HepG2 (cell line): ENCODE data around the gene PRPSAP1. TPM values are rescaled to one million over a fixed set of nuclear protein-coding genes. Genes with fewer than 3 reads are reported as not detected.

ENCODE experiments used
- DMAP1 ChIP-seq: IDR thresholded peaks from 2 replicates; pipeline ENCODE4 v1.6.1; 2016
- ELF3 ChIP-seq: IDR thresholded peaks from 2 replicates; pipeline ENCODE4 v1.6.1; 2016; ENCODE audit warnings: missing genetic modification reagents, missing compliant biosample characterization
- FOXC1 ChIP-seq: sonication (generic); formaldehyde crosslinking; IDR thresholded peaks from 2 replicates; pipeline ENCODE4 v1.8.0; 2022; ENCODE audit warnings: mild to moderate bottlenecking, missing genetic modification reagents, borderline replicate concordance
- IKZF1 ChIP-seq: fragments of 450-650 bp; IDR thresholded peaks from 2 replicates; pipeline ENCODE4 v1.7.1; 2016
- IRF2 ChIP-seq: IDR thresholded peaks from 2 replicates; pipeline ENCODE4 v1.6.1; 2018; ENCODE audit warnings: missing genetic modification reagents, missing compliant biosample characterization
- KAT8 ChIP-seq: IDR thresholded peaks from 2 replicates; pipeline ENCODE4 v1.6.1; 2016; ENCODE audit warnings: missing genetic modification reagents, missing compliant biosample characterization
- KDM1A ChIP-seq: IDR thresholded peaks from 2 replicates; pipeline ENCODE4 v1.6.1; 2016; ENCODE audit warnings: missing compliant biosample characterization
- MATR3 ChIP-seq: sonication (generic); formaldehyde crosslinking; IDR thresholded peaks from 2 replicates; pipeline ENCODE4 v1.4.0; 2020; ENCODE audit warnings: missing genetic modification reagents
- MTA3 ChIP-seq: sonication (generic); formaldehyde crosslinking; IDR thresholded peaks from 2 replicates; pipeline ENCODE4 v1.4.0; 2020; ENCODE audit warnings: missing genetic modification reagents
- NBN ChIP-seq: fragments of 450-650 bp; conservative IDR thresholded peaks from 2 replicates; pipeline ENCODE4 v1.6.1; 2017
- NONO ChIP-seq, 2 experiments: fragments of 450-650 bp in 1 of 2; sonication (generic) in 1 of 2; formaldehyde crosslinking in 1 of 2; IDR thresholded peaks in 1 of 2; conservative IDR thresholded peaks in 1 of 2; 2 replicates each; pipeline versions ENCODE4 v1.6.1 to v1.8.0; 2017 to 2022; ENCODE audit warnings: mild to moderate bottlenecking in 1 of 2, missing genetic modification reagents in 1 of 2, moderate library complexity in 1 of 2
- PHF5A ChIP-seq: IDR thresholded peaks from one replicate; pipeline ENCODE4 v1.6.1; 2018; ENCODE audit warnings: low read depth, missing genetic modification reagents; ENCODE audit not compliant: unreplicated experiment
- REXO4 ChIP-seq: sonication (generic); formaldehyde crosslinking; IDR thresholded peaks from 2 replicates; pipeline ENCODE4 v1.8.0; 2022; ENCODE audit warnings: missing genetic modification reagents, mild to moderate bottlenecking, borderline replicate concordance
- SYNCRIP ChIP-seq: fragments of 200-400 bp; formaldehyde crosslinking; IDR thresholded peaks from 2 replicates; pipeline ENCODE4 v1.6.1; 2018; ENCODE audit warnings: mild to moderate bottlenecking, low read depth, low read length; ENCODE audit not compliant: insufficient read depth
- ZC3H4 ChIP-seq: sonication (generic); formaldehyde crosslinking; IDR thresholded peaks from 2 replicates; pipeline ENCODE4 v1.4.0; 2020; ENCODE audit warnings: missing genetic modification reagents, borderline replicate concordance
- ZNF318 ChIP-seq: sonication (generic); formaldehyde crosslinking; IDR thresholded peaks from 2 replicates; pipeline ENCODE4 v1.4.0; 2020; ENCODE audit warnings: mild to moderate bottlenecking, missing genetic modification reagents
- ZNF34 ChIP-seq: sonication (generic); formaldehyde crosslinking; IDR thresholded peaks from 2 replicates; pipeline ENCODE4 v1.4.0; 2020; ENCODE audit warnings: mild to moderate bottlenecking, missing genetic modification reagents, borderline replicate concordance
- ZNF607 ChIP-seq: sonication (generic); formaldehyde crosslinking; IDR thresholded peaks from 2 replicates; pipeline ENCODE4 v1.5.1; 2020; ENCODE audit warnings: missing genetic modification reagents, mild to moderate bottlenecking, borderline replicate concordance
- ZNF747 ChIP-seq: sonication (generic); formaldehyde crosslinking; IDR thresholded peaks from 2 replicates; pipeline ENCODE4 v1.8.1; 2023; ENCODE audit warnings: missing genetic modification reagents, mild to moderate bottlenecking, borderline replicate concordance
- ZSCAN9 ChIP-seq: IDR thresholded peaks from 2 replicates; pipeline ENCODE4 v1.6.1; 2016; ENCODE audit warnings: borderline replicate concordance
- polyA plus RNA-seq, 8 experiments: library from polyadenylated mRNA; depleted of rRNA in 3 of 8; stranded (reverse) in 7 of 8; unstranded in 1 of 8; fragments of >200 nt; fragmentation: Illumina TruSeq in 4 of 8; extraction: Trizol in 4 of 8; gene quantifications; 2 replicates each; pipeline versions ENCODE4 v1.2.1 to v1.2.3, GENCODE V29; 2011 to 2016; ENCODE audit warnings: low read depth in 4 of 8, missing spikeins in 1 of 8, mixed read lengths in 1 of 8; ENCODE audit not compliant: insufficient read depth in 1 of 8
- total RNA-seq, 5 experiments: library from RNA; depleted of rRNA; stranded (reverse); fragments of >200 nt; fragmentation: Illumina TruSeq; extraction: Trizol; gene quantifications; 2 replicates each; pipeline ENCODE4 v1.2.3, GENCODE V29; 2016; ENCODE audit warnings: low read depth in 1 of 5
- TF ChIP-seq, protein P1 (sequence below): sonication (generic); formaldehyde crosslinking; IDR thresholded peaks from 2 replicates; pipeline ENCODE4 v1.4.0; 2020; ENCODE audit warnings: mild to moderate bottlenecking, low read depth, missing genetic modification reagents
- TF ChIP-seq, protein P2 (sequence below): sonication (generic); formaldehyde crosslinking; IDR thresholded peaks from 2 replicates; pipeline ENCODE4 v1.4.0; 2020; ENCODE audit warnings: missing genetic modification reagents

PRPSAP1 gene
- total and polyA plus RNA-seq, 2 of the 13 experiments (the other 11 are each of a cell fraction or from before 2014, with no cell fraction given) = 91.1 to 314 TPM

- 0 out of 2 replicates have a peak, but pooled peaks have one; percentile 34 for TF ChIP-seq IRF2
- TF ChIP-seq ZNF747 = no peak
- TF ChIP-seq ZC3H4 (CRISPR knock-in tag) = no peak
- TF ChIP-seq DMAP1 (CRISPR knock-in tag) = peak; percentile 14; the same call in 1 of the 2 replicates
- TF ChIP-seq, protein P1, sequence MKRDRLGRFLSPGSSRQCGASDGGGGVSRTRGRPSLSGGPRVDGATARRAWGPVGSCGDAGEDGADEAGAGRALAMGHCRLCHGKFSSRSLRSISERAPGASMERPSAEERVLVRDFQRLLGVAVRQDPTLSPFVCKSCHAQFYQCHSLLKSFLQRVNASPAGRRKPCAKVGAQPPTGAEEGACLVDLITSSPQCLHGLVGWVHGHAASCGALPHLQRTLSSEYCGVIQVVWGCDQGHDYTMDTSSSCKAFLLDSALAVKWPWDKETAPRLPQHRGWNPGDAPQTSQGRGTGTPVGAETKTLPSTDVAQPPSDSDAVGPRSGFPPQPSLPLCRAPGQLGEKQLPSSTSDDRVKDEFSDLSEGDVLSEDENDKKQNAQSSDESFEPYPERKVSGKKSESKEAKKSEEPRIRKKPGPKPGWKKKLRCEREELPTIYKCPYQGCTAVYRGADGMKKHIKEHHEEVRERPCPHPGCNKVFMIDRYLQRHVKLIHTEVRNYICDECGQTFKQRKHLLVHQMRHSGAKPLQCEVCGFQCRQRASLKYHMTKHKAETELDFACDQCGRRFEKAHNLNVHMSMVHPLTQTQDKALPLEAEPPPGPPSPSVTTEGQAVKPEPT (CRISPR knock-in tag) = no peak
- no peak for TF ChIP-seq MATR3 (CRISPR knock-in tag)
- TF ChIP-seq NONO (IDR thresholded peaks at IDR 0.05) = no peak
- no peak for TF ChIP-seq NONO (CRISPR knock-in tag; conservative IDR thresholded peaks at IDR 0.05)
- TF ChIP-seq KDM1A (CRISPR knock-in tag) = no peak
- TF ChIP-seq REXO4 (CRISPR knock-in tag) = no peak
- TF ChIP-seq, protein P2, sequence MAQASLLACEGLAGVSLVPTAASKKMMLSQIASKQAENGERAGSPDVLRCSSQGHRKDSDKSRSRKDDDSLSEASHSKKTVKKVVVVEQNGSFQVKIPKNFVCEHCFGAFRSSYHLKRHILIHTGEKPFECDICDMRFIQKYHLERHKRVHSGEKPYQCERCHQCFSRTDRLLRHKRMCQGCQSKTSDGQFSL (CRISPR knock-in tag) = no peak
- no peak for TF ChIP-seq IKZF1
- TF ChIP-seq KAT8 = peak; percentile 36; the same call in 1 of the 2 replicates
- no peak; the same call in 1 of the 2 replicates for TF ChIP-seq ELF3 (CRISPR knock-in tag)
- TF ChIP-seq FOXC1 (CRISPR knock-in tag) = no peak
- TF ChIP-seq PHF5A (CRISPR knock-in tag) = peak; percentile 29
- no peak for TF ChIP-seq ZNF34 (CRISPR knock-in tag)
- no peak for TF ChIP-seq SYNCRIP
- no peak for TF ChIP-seq ZNF318
- TF ChIP-seq NBN = no peak
- TF ChIP-seq ZNF607 (CRISPR knock-in tag) = no peak
- no peak for TF ChIP-seq MTA3
- TF ChIP-seq ZSCAN9 = peak; percentile 37; the same call in 1 of the 2 replicates
Measured at GRCh38 chr17:76351526-76352071, 2.1 kb downstream of the PRPSAP1 start (continued).
